Body of pancreas (tissue), 4 donors: ENCODE measurements around the gene UTP25.

Source experiments
- CTCF ChIP-seq, 7 experiments: fragments of 450-650 bp in 4 of 7; fragments of 200-600 bp in 3 of 7; sonication (generic) in 3 of 7; IDR thresholded peaks; one replicate each; pipeline ENCODE4 v1.5.1; 2016 to 2019; ENCODE audit warnings: antibody characterized with exemption in 7 of 7
- POLR2A ChIP-seq, 3 donors: fragments of 450-650 bp; IDR thresholded peaks; one replicate each; pipeline ENCODE4 v1.6.1; 2016; ENCODE audit warnings: antibody characterized with exemption in 3 of 3, mild to moderate bottlenecking in 2 of 3

DNA sequence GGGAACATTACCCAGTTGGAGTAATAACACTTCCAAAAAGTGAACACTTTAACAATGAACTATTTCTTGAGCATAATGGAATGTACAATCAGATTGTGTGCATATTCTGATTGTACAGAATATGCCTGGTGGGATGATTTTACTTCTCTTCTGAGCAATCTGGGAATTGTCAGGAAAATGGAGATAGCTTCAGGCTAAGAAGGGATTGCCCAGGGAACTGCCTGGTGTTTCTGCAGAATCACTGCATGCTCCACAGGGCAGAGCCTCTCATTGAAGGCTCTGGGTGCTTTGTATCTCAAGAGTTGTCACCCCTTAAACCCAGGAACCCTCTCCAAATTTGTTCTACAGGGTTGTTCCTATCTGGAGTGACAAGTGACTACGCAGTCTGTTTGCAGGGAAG is 51.2 kb downstream of the UTP25 start:
- TF ChIP-seq POLR2A (IDR thresholded peaks at IDR 0.05) (no peak), CTCF (IDR thresholded peaks at IDR 0.05) (no peak)
